ENCODE results near the gene CCDC57.
"Not testable (repeated sequence)": the region's sequence is repeated elsewhere in the genome, so short reads cannot be mapped to it uniquely, and the experiment has no call there.

- not testable (repeated sequence) for TF ChIP-seq CTCF (conservative IDR thresholded peaks at IDR 0.05; ENCODE audit: low read depth, low read length); MXI1 (IDR thresholded peaks at IDR 0.05; ENCODE audit: borderline replicate concordance, low read depth, low read length); USF2 (IDR thresholded peaks at IDR 0.05; ENCODE audit: low read depth, low read length); RFX5 (IDR thresholded peaks at IDR 0.05; ENCODE audit: low read depth, low read length); FOS (IDR thresholded peaks at IDR 0.05; ENCODE audit: low read depth, low read length); POLR2A (IDR thresholded peaks at IDR 0.05; ENCODE audit: low read depth, low read length); BHLHE40 (IDR thresholded peaks at IDR 0.05; ENCODE audit: low read depth, low read length); CEBPB (IDR thresholded peaks at IDR 0.05; ENCODE audit: low read depth, low read length); MAZ (IDR thresholded peaks at IDR 0.05; ENCODE audit: borderline replicate concordance, low read depth, low read length); SMC3 (IDR thresholded peaks at IDR 0.05; ENCODE audit: low read depth, low read length); CHD1 (IDR thresholded peaks at IDR 0.05; ENCODE audit: low read depth, low read length); RAD21 (IDR thresholded peaks at IDR 0.05; ENCODE audit: low read length); RCOR1 (IDR thresholded peaks at IDR 0.05; ENCODE audit: insufficient replicate concordance, low read length)
These were observed 47.6 kb upstream of the CCDC57 start for GRCh38 chr17:82259972-82260961.

Data from IMR-90 (cell line).